Neutrophil (primary cell): ENCODE results near the gene MINK1.
"Not testable (repeated sequence)": the region's sequence is repeated elsewhere in the genome, so short reads cannot be mapped to it uniquely, and the experiment has no call there.

Experiments
- H3K27ac ChIP-seq: fragments of 200-600 bp; sonication (generic); 2 replicates; pipeline ENCODE4 v1.5.1; 2016; ENCODE audit warnings: mild to moderate bottlenecking, moderate library complexity
- H3K27me3 ChIP-seq: fragments of 200-600 bp; sonication (generic); 2 replicates; pipeline ENCODE4 v1.6.0; 2016; ENCODE audit warnings: mild to moderate bottlenecking
- H3K36me3 ChIP-seq: fragments of 200-600 bp; sonication (generic); 2 replicates; pipeline ENCODE4 v1.5.1; 2017
- H3K4me1 ChIP-seq, 2 experiments: fragments of 200-600 bp in 1 of 2; sonication (generic) in 1 of 2; 1 replicate in 1 of 2; 2 replicates in 1 of 2; pipeline versions ENCODE4 v1.5.1 to v1.6.1; 2013 to 2016; ENCODE audit warnings: low read depth in 1 of 2, low read length in 1 of 2, mild to moderate bottlenecking in 1 of 2, moderate library complexity in 1 of 2; ENCODE audit not compliant: control insufficient read depth in 1 of 2, insufficient read depth in 1 of 2
- H3K4me3 ChIP-seq, 2 experiments: fragments of 200-600 bp in 1 of 2; sonication (generic) in 1 of 2; 1 replicate in 1 of 2; 2 replicates in 1 of 2; pipeline ENCODE4 v1.5.1; 2013 to 2016; ENCODE audit warnings: low read depth in 1 of 2, low read length in 1 of 2, mild to moderate bottlenecking in 1 of 2, moderate library complexity in 1 of 2
- H3K9me3 ChIP-seq: fragments of 200-600 bp; sonication (generic); 2 replicates; pipeline ENCODE4 v1.5.1; 2016
- CTCF ChIP-seq: fragments of 200-600 bp; sonication (generic); IDR thresholded peaks from 2 replicates; pipeline ENCODE4 v1.5.1; 2016; ENCODE audit warnings: antibody characterized with exemption

The MINK1 gene

DNA sequence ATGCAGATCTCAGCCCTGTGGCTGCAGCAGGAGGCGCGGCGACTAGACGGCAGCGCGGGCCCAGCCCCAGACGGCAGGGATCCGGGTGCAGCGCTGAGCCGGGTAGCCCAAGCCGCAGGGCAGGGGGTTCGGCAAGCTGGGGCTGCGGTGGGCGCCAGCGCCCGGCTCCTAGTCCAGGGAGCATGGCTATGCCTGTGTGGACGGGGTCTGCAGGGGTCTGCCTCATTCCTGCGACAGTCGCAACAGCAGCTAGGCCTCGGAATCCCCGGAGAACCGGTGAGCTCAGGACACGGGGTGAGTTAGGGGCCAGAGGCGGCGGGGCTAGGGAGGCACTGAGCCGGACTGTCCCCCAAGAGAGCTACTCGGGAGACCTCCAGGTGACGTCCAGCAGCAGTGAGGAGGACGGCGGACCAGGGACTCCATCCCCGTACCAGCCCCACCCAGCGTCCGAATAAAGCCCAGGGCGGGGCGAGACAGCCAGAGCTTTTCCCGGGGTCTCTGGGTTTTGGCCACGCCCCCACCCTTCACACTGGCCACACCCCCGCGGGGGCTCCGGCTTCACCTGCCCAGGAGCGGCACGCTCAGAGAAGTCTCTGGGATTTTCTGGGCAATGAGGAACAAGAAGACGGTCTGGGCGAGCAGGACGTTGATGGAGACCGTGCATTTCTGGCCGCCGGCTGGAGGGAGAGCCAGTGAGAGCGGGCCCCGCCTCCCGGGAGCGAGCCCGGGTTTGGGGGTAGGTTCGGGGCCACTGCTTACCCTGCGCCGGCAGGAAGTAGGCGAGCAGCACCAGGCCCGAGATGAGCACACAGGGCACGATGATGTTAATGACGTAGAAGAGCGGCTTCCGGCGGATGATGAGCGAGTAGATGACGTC, 67.3 kb downstream of the MINK1 start:
- peaks cover 63% of the 10 kb centered on the region for H3K27me3 ChIP-seq
- peaks cover 23% of the 10 kb centered on the region for H3K36me3 ChIP-seq
- peaks cover 37 to 49% of the 10 kb centered on the region in 2 experiments for H3K4me1 ChIP-seq
- peak overlapping the region; percentile 63 to 86 for H3K4me3 ChIP-seq
- H3K27ac ChIP-seq, result peak overlapping the region; percentile 95
- no peaks in the 10 kb centered on the region for H3K9me3 ChIP-seq
- peak; percentile 28 for TF ChIP-seq CTCF

DNA sequence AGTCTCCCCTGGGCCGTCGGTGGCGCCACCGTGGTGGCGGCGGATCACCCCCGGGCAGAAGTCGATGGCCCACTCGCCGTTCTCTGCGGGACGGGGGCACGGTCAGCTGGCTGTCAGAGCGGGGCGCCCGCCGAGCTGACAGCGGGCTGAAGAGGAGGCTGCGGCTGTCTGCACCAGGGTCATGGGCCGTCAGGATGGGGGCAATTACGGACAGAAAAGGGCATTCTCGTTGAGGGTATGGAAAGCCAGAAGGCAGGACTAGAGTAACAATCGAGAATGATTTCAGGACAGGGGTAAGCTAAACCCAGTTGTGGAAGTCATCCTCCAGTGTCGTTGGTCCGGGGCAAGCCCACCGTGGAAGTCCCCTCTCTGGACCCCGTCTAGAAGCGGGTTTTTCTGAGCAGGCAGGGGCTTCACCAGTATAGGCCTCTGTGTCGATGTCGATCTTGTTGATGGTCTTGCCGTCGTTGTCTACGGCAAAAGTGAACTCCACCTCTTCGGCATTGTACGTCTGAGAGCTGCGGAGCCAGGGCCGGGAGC, 68.0 kb downstream of the MINK1 start:
- TF ChIP-seq CTCF, result no peak
- H3K9me3 ChIP-seq, result no peaks in the 10 kb centered on the region
- peak overlapping the region; percentile 63 to 86 for H3K4me3 ChIP-seq
- H3K36me3 ChIP-seq, result peaks cover 16% of the 10 kb centered on the region
- H3K27ac ChIP-seq, result peak overlapping the region; percentile 95
- H3K4me1 ChIP-seq, result peaks cover 37 to 49% of the 10 kb centered on the region in 2 experiments
- H3K27me3 ChIP-seq, result peaks cover 68% of the 10 kb centered on the region

GRCh38 chr17:4901648-4902344, 68.7 kb downstream of the MINK1 start:
- H3K4me1 ChIP-seq, result peaks cover 37 to 49% of the 10 kb centered on the region in 2 experiments

GRCh38 chr17:4902540-4902939, 69.4 kb downstream of the MINK1 start:
- peaks cover 37 to 49% of the 10 kb centered on the region in 2 experiments for H3K4me1 ChIP-seq
- no peak for TF ChIP-seq CTCF
- H3K27me3 ChIP-seq, result peaks cover 75% of the 10 kb centered on the region
- H3K36me3 ChIP-seq, result peaks cover 3% of the 10 kb centered on the region
- H3K9me3 ChIP-seq, result no peaks in the 10 kb centered on the region
- H3K4me3 ChIP-seq, result peak overlapping the region in 1 of 2 experiments; percentile 63
- peak overlapping the region; percentile 95 for H3K27ac ChIP-seq

More at GRCh38 chr17:4901648-4902344, 68.7 kb downstream of the MINK1 start:
- Histone ChIP-seq H3K4me3 (peak overlapping the region; percentile 63 to 86), H3K27ac (peak overlapping the region; percentile 95), H3K36me3 (peaks cover 10% of the 10 kb centered on the region), H3K27me3 (peaks cover 74% of the 10 kb centered on the region), H3K9me3 (no peaks in the 10 kb centered on the region)
- TF ChIP-seq CTCF, result no peak

GRCh38 chr17:4903051-4903818, 70.1 kb downstream of the MINK1 start, which contains the start of gene CHRNE:
CHRNE (minus strand) TSS chr17:4903098; CDS start chr17:4903063, 35 bp downstream.
- Histone ChIP-seq H3K27me3 (peaks cover 74% of the 10 kb centered on the region), H3K9me3 (no peaks in the 10 kb centered on the region), H3K36me3 (no peaks in the 10 kb centered on the region), H3K27ac (peak within 1 kb of the TSS; percentile 95), H3K4me1 (peaks cover 37 to 49% of the 10 kb centered on the region in 2 experiments), H3K4me3 (peak within 1 kb of the TSS; percentile 63 to 86)
- TF ChIP-seq CTCF, result peak; percentile 82

DNA sequence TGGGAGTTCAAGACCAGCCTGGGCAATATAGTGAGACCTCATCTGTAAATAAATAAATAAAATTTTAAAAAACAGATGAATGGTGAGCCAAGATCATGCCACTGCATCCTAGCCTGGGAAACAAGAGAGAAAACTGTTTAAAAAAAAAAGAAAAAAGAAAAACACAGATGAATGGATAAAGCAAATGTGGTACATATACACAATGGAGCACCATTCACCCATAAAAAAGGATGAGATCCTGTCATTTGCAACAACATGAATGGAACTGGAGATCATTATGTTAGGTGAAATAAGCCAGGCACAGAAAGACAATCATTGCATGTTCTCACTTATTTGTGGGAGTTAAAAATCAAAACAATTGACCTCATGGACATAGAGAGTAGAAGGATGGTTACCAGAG, 73.5 kb downstream of the MINK1 start:
- H3K9me3 ChIP-seq, H3K36me3 ChIP-seq, H3K4me3 ChIP-seq, H3K27ac ChIP-seq: not testable (repeated sequence)
- H3K27me3 ChIP-seq, result peaks cover 44% of the 10 kb centered on the region
- peaks cover 19 to 27% of the 10 kb centered on the region in 2 experiments for H3K4me1 ChIP-seq
